IMR-90 (cell line): ENCODE results near the gene SATB2. TPM values are rescaled to one million over a fixed set of nuclear protein-coding genes. Genes with fewer than 3 reads are reported as not detected.

Experiments used
- ATAC-seq: fragments of 200-7000 bp; cut with Tn5 transposase; 2 replicates; pipeline ENCODE4 v1.9.1; 2020; ENCODE audit warnings: low read depth, mild to moderate bottlenecking, moderate library complexity
- BruUV-seq: library from RNA; stranded (reverse); fragments of 400-500 nt; replicated peaks from 2 replicates; lab custom pipeline; 2021; lab: Mats Ljungman, UMichigan
- CTCF ChIA-PET: fragments of 300-600 bp; formaldehyde crosslinking; extraction: SDS; loops from one replicate; lab custom pipeline; 2021; ENCODE audit warnings: antibody characterized with exemption; lab: Yijun Ruan, JAX
- POLR2A ChIA-PET: fragments of 300-600 bp; sonication (Branson Sonifier 250); formaldehyde crosslinking; loops from one replicate; lab custom pipeline; 2022; ENCODE audit warnings: antibody characterized with exemption; ENCODE audit not compliant: unreplicated experiment; lab: Charles Lee
- DNase-seq: peaks from one replicate; pipeline ENCODE4 v3.0.0; 2013
- H2AFZ ChIP-seq: replicated peaks from 2 replicates; pipeline ENCODE3; 2013; ENCODE audit warnings: low read length, mild to moderate bottlenecking; ENCODE audit not compliant: poor library complexity
- H2AK5ac ChIP-seq: 2 replicates; pipeline ENCODE4 v1.6.1; 2013; ENCODE audit warnings: low read depth, low read length, inconsistent platforms
- H2AK9ac ChIP-seq: replicated peaks from 2 replicates; pipeline ENCODE3; 2013; ENCODE audit warnings: mild to moderate bottlenecking, low read depth, low read length, moderate library complexity; ENCODE audit not compliant: poor library complexity
- H2BK120ac ChIP-seq: 2 replicates; pipeline ENCODE4 v1.6.1; 2013; ENCODE audit warnings: low read depth, low read length, inconsistent platforms
- H2BK15ac ChIP-seq: 3 replicates; pipeline ENCODE4 v1.6.1; 2013; ENCODE audit warnings: low read depth, low read length, inconsistent platforms
- H2BK20ac ChIP-seq: 2 replicates; pipeline ENCODE4 v1.6.1; 2013; ENCODE audit warnings: low read depth, mild to moderate bottlenecking, inconsistent platforms, low read length, moderate library complexity
- H2BK5ac ChIP-seq: 2 replicates; pipeline ENCODE4 v1.6.1; 2013; ENCODE audit warnings: mild to moderate bottlenecking, low read depth, low read length, inconsistent platforms; ENCODE audit not compliant: poor library complexity, severe bottlenecking
- H3K14ac ChIP-seq: replicated peaks from 2 replicates; pipeline ENCODE4 v1.6.1; 2013; ENCODE audit warnings: low read depth, low read length, inconsistent platforms
- H3K18ac ChIP-seq: 2 replicates; pipeline ENCODE4 v1.6.1; 2013; ENCODE audit warnings: low read depth, low read length, control low read depth
- H3K23ac ChIP-seq: 2 replicates; pipeline ENCODE4 v1.6.1; 2013; ENCODE audit warnings: low read depth, low read length, inconsistent platforms
- H3K27ac ChIP-seq: 2 replicates; pipeline ENCODE4 v1.5.1; 2013; ENCODE audit warnings: mild to moderate bottlenecking, control low read depth, low read length; ENCODE audit not compliant: insufficient read depth
- H3K27me3 ChIP-seq: 2 replicates; pipeline ENCODE4 v1.6.1; 2013; ENCODE audit warnings: low read length; ENCODE audit not compliant: control insufficient read depth, insufficient read depth
- H3K36me3 ChIP-seq: 2 replicates; pipeline ENCODE4 v1.6.1; 2013; ENCODE audit warnings: low read length, mixed read lengths; ENCODE audit not compliant: control insufficient read depth, insufficient read depth
- H3K4ac ChIP-seq: 2 replicates; pipeline ENCODE4 v1.6.1; 2013; ENCODE audit warnings: low read depth, low read length, inconsistent platforms
- H3K4me1 ChIP-seq: 2 replicates; pipeline ENCODE4 v1.6.1; 2013; ENCODE audit warnings: low read length, mixed read lengths; ENCODE audit not compliant: control insufficient read depth, insufficient read depth
- H3K4me2 ChIP-seq: 2 replicates; pipeline ENCODE4 v1.6.1; 2013; ENCODE audit warnings: low read depth, mild to moderate bottlenecking, control low read depth, low read length, moderate library complexity
- H3K4me3 ChIP-seq: 2 replicates; pipeline ENCODE4 v1.5.1; 2013; ENCODE audit warnings: low read depth, mild to moderate bottlenecking, control low read depth, low read length, moderate library complexity; ENCODE audit not compliant: insufficient read depth
- H3K56ac ChIP-seq: 2 replicates; pipeline ENCODE4 v1.6.1; 2013; ENCODE audit warnings: low read length, inconsistent platforms; ENCODE audit not compliant: insufficient read depth; ENCODE audit errors: extremely low read depth
- H3K79me1 ChIP-seq, 2 experiments: 2 replicates each; pipeline ENCODE4 v1.6.1; 2013; ENCODE audit warnings: low read length in 2 of 2, inconsistent platforms in 1 of 2, low read depth in 1 of 2
- H3K9ac ChIP-seq: 2 replicates; pipeline ENCODE4 v1.6.1; 2013; ENCODE audit warnings: low read depth, low read length, control low read depth
- H3K9me1 ChIP-seq: 2 replicates; pipeline ENCODE4 v1.6.1; 2013; ENCODE audit warnings: low read length, inconsistent platforms; ENCODE audit not compliant: insufficient read depth
- H3K9me3 ChIP-seq: 2 replicates; pipeline ENCODE4 v1.6.1; 2013; ENCODE audit warnings: low read length; ENCODE audit not compliant: control insufficient read depth, insufficient read depth
- H4K20me1 ChIP-seq: 2 replicates; pipeline ENCODE4 v1.6.1; 2013; ENCODE audit warnings: low read length, inconsistent platforms; ENCODE audit not compliant: insufficient read depth
- H4K5ac ChIP-seq: 2 replicates; pipeline ENCODE4 v1.6.1; 2013; ENCODE audit warnings: mild to moderate bottlenecking, low read depth, low read length, control low read depth
- H4K8ac ChIP-seq, 2 experiments: 2 replicates each; pipeline ENCODE4 v1.6.1; 2013; ENCODE audit warnings: low read depth in 2 of 2, low read length in 2 of 2, control low read depth in 1 of 2, inconsistent platforms in 1 of 2
- H4K91ac ChIP-seq: 2 replicates; pipeline ENCODE4 v1.6.1; 2013; ENCODE audit warnings: low read depth, low read length, inconsistent platforms; ENCODE audit not compliant: insufficient read depth
- BHLHE40 ChIP-seq: fragments of 150-350 bp; IDR thresholded peaks from 2 replicates; pipeline ENCODE4 v1.6.1; 2016; ENCODE audit warnings: mild to moderate bottlenecking, low read depth, low read length
- CHD1 ChIP-seq: IDR thresholded peaks from 2 replicates; pipeline ENCODE4 v1.6.1; 2012; ENCODE audit warnings: low read depth, low read length, improper control_type of control experiment
- ELK1 ChIP-seq: fragments of 150-350 bp; IDR thresholded peaks from 2 replicates; pipeline ENCODE4 v1.6.1; 2016; ENCODE audit warnings: low read depth, mild to moderate bottlenecking, low read length, moderate library complexity, borderline replicate concordance
- MAZ ChIP-seq: IDR thresholded peaks from 2 replicates; pipeline ENCODE4 v1.6.1; 2012; ENCODE audit warnings: low read depth, mild to moderate bottlenecking, low read length, improper control_type of control experiment, moderate library complexity, borderline replicate concordance
- NFE2L2 ChIP-seq: fragments of 150-350 bp; IDR thresholded peaks from 2 replicates; pipeline ENCODE4 v1.6.1; 2016; ENCODE audit warnings: low read depth, mild to moderate bottlenecking, low read length
- POLR2A ChIP-seq: IDR thresholded peaks from 2 replicates; pipeline ENCODE4 v1.6.1; 2012; ENCODE audit warnings: mild to moderate bottlenecking, low read depth, low read length
- RFX5 ChIP-seq: IDR thresholded peaks from 2 replicates; pipeline ENCODE4 v1.8.0; 2012; ENCODE audit warnings: low read depth, mild to moderate bottlenecking, low read length, moderate library complexity
- USF2 ChIP-seq: fragments of 150-350 bp; IDR thresholded peaks from 2 replicates; pipeline ENCODE4 v1.6.1; 2017; ENCODE audit warnings: mild to moderate bottlenecking, antibody characterized with exemption, low read length, low read depth
- dilution Hi-C: fragments of 300-500 bp; cut with HindIII; formaldehyde crosslinking; loops from one replicate; pipeline ENCODE4 v1.14.3; 2018; ENCODE audit warnings: low sequenced_read_pairs; ENCODE audit not compliant: unreplicated experiment
- in situ Hi-C: fragments of 300-500 bp; cut with MboI; formaldehyde crosslinking; loops from 3 replicates; pipeline ENCODE4 v1.14.3; 2019; ENCODE audit warnings: low sequenced_read_pairs, inconsistent platforms, mixed read lengths
- intact Hi-C: fragments of 100-400 bp; cut with micrococcal nuclease; formaldehyde crosslinking; loops from 2 replicates; pipeline ENCODE4 v1.10.0; 2022
- polyA plus RNA-seq, 3 experiments: library from polyadenylated mRNA; depleted of rRNA; stranded (reverse); fragments of >200 nt; gene quantifications; 2 replicates each; pipeline ENCODE4 v1.2.3, GENCODE V29; 2012; ENCODE audit warnings: low replicate concordance in 1 of 3
- total RNA-seq: library from RNA; depleted of rRNA; stranded (reverse); fragments of >200 nt; gene quantifications from 2 replicates; pipeline ENCODE4 v1.2.3, GENCODE V29; 2012

The SATB2 gene
- total and polyA plus RNA-seq, 2 of the 4 experiments (the other 2 are of a cell fraction), result 6.2 to 8.4 TPM

- Histone ChIP-seq H3K27ac (no peak overlapping the region), H3K27me3 (no peaks in the 10 kb centered on the region), H2BK20ac (no peak overlapping the region), H3K18ac (no peak overlapping the region), H4K20me1 (no peaks in the 10 kb centered on the region), H3K4me1 (peaks cover 2% of the 10 kb centered on the region; the same call in 1 of the 2 replicates), H3K79me1 (peaks cover 11 to 37% of the 10 kb centered on the region in 2 experiments), H3K4me3 (no peak overlapping the region), H4K5ac (no peak overlapping the region), H2BK15ac (no peak overlapping the region), H3K14ac (no peak overlapping the region), H4K8ac (no peak overlapping the region), H2BK120ac (no peak overlapping the region), H3K9ac (no peak overlapping the region), H3K4me2 (no peak overlapping the region), H3K23ac (no peak overlapping the region), H3K9me1 (no peaks in the 10 kb centered on the region), H2AFZ (no peak overlapping the region), H3K9me3 (no peaks in the 10 kb centered on the region), H3K56ac (no peak overlapping the region), H3K36me3 (no peaks in the 10 kb centered on the region), H2AK9ac (no peak overlapping the region), H3K4ac (no peak overlapping the region), H2AK5ac (no peak overlapping the region), H4K91ac (no peak overlapping the region), H2BK5ac (no peak overlapping the region)
- POLR2A ChIA-PET, result no interaction called here
- TF ChIP-seq RFX5, result no peak
- TF ChIP-seq NFE2L2, result no peak
- TF ChIP-seq USF2, result no peak
- TF ChIP-seq BHLHE40, result no peak
- TF ChIP-seq MAZ, result no peak
- no peak for TF ChIP-seq ELK1
- TF ChIP-seq POLR2A, result no peak
- no peak for TF ChIP-seq CHD1
- intact Hi-C loops, result loop anchor here (5.0 kb wide), 1 partner anchor 96 kb away; no protein-coding TSS in a partner anchor
- in situ Hi-C loops, result no loop called here
- BruUV-seq, result no TSS peak
- dilution Hi-C loops, result no loop called here
- DNase-seq, result no peak
- CTCF ChIA-PET, result interaction anchor here (0.8 to 1.1 kb wide), 2 partner anchors 15 to 20 kb away, joined by 3 read pairs; no protein-coding TSS in a partner anchor
- no peak for ATAC-seq
Measured at GRCh38 chr2:199452991-199453379, 4.8 kb downstream of the SATB2 start.
